ENCODE results near the gene ABCA2.

The ABCA2 gene

DNA sequence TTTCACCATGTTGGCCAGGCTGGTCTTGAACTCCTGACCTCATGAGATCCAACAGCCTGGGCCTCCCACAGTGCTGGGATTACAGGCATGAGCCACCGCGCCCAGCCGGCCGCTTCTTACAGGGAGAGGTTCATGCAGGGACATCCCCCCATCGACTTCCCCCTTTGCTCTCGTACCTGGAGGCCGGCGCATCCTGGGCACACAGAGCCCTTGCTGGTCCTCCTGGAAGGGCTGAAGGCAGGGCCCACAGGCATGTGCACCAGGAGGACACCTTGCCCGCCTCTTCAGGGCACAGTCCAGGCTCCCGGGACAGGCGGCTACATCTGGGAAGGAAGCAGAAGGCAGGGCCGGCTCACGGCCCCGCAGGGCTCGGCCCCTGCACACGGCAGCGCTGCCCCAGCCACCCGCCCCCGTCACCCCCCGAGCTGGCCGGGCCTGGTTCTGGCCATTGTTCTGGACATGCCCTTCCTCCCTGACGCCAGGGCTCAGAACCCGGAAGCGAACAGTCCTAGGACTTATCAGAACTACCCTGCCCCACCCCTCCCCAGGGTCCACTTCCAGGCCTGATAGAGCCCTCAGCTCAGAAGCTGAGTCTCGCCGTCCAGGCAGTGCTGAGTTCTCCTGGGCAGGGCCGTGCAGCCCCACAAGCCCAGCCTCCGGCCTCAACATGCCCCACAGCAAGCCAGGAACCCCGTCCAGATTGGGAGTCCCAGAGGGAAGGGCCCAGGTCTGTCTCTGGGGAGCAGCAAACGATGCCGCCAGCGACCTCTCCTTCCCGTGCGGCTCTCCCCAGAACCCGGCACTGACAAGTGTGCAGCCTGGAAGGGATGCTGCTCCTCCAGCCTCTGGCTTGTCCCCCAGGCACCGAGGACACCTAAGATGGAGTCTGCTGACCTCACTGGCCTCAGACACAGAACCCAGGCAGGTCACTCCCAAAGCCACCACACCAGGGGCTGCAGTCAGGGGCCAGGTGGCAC, 15.0 kb upstream of the ABCA2 start:
- H3K79me2 ChIP-seq (ENCODE audit: control insufficient read depth, insufficient read depth, low read length, unreplicated experiment), result peaks cover 20% of the 10 kb centered on the region
- no peak overlapping the region for H2AFZ ChIP-seq (ENCODE audit: low read length, unreplicated experiment)
- peaks cover 4% of the 10 kb centered on the region for H3K4me1 ChIP-seq (ENCODE audit: control insufficient read depth, insufficient read depth, low read length, unreplicated experiment)
- no peaks in the 10 kb centered on the region for H3K27me3 ChIP-seq (ENCODE audit: insufficient read depth, low read length)
- H3K27ac ChIP-seq (ENCODE audit: low read depth, low read length), result no peak overlapping the region
- no peak overlapping the region for H3K4me3 ChIP-seq (ENCODE audit: low read depth, low read length)
- H3K36me3 ChIP-seq (ENCODE audit: insufficient read depth, low read length), result no peaks in the 10 kb centered on the region; the same call in 1 of the 2 replicates

DNA sequence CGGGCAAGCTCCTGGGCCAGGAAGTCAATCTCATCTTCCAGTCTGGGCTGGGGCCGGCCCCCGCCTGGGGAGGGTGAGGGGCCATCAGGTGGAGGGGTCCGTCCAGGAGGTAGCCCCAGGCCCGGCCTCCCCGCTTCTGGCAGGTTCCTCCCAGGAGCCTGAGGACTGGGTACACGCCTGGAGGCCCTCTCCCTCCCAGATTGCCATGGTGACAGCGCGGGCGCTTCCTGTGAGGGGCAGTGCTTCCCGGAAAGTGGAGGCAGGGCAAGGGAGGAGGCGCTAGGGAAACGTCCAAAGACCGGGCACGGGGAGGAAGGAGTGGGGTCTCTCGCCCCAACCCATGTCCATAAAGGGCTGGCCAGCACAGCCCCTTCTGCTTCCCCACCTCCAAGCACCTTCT, 13.1 kb upstream of the ABCA2 start:
- Histone ChIP-seq H3K4me1 (ENCODE audit: control insufficient read depth, insufficient read depth, low read length, unreplicated experiment) (peaks cover 4% of the 10 kb centered on the region), H3K27ac (ENCODE audit: low read depth, low read length) (no peak overlapping the region), H2AFZ (ENCODE audit: low read length, unreplicated experiment) (no peak overlapping the region), H3K36me3 (ENCODE audit: insufficient read depth, low read length) (no peaks in the 10 kb centered on the region; the same call in 1 of the 2 replicates), H3K27me3 (ENCODE audit: insufficient read depth, low read length) (no peaks in the 10 kb centered on the region), H3K4me3 (ENCODE audit: low read depth, low read length) (no peak overlapping the region), H3K79me2 (ENCODE audit: control insufficient read depth, insufficient read depth, low read length, unreplicated experiment) (peaks cover 20% of the 10 kb centered on the region)

DNA sequence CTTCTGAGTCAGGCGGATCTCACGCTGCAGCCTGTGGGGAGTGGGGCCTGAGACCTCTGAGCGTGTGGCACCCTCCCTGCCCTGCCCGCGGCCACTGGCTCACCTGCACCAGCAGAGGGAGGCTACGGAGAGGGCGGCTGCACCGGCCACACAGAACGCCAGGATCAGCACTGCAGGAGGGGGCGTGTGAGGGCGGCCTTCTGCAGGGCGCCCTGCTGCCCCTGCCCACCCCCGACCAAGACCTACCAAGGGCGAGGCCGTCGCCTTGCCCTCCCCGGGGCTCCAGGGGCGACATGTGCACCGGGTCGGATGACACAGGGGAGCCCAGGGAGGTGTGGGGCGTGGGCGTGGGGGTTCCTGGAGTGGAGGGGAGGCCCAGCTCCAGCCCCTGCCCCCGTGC, 12.5 kb upstream of the ABCA2 start:
- no peak overlapping the region for H2AFZ ChIP-seq (ENCODE audit: low read length, unreplicated experiment)
- H3K27ac ChIP-seq (ENCODE audit: low read depth, low read length), result no peak overlapping the region
- peaks cover 20% of the 10 kb centered on the region for H3K79me2 ChIP-seq (ENCODE audit: control insufficient read depth, insufficient read depth, low read length, unreplicated experiment)
- H3K27me3 ChIP-seq (ENCODE audit: insufficient read depth, low read length), result no peaks in the 10 kb centered on the region
- no peak overlapping the region for H3K4me3 ChIP-seq (ENCODE audit: low read depth, low read length)
- no peaks in the 10 kb centered on the region; the same call in 1 of the 2 replicates for H3K36me3 ChIP-seq (ENCODE audit: insufficient read depth, low read length)
- H3K4me1 ChIP-seq (ENCODE audit: control insufficient read depth, insufficient read depth, low read length, unreplicated experiment), result peaks cover 4% of the 10 kb centered on the region

DNA sequence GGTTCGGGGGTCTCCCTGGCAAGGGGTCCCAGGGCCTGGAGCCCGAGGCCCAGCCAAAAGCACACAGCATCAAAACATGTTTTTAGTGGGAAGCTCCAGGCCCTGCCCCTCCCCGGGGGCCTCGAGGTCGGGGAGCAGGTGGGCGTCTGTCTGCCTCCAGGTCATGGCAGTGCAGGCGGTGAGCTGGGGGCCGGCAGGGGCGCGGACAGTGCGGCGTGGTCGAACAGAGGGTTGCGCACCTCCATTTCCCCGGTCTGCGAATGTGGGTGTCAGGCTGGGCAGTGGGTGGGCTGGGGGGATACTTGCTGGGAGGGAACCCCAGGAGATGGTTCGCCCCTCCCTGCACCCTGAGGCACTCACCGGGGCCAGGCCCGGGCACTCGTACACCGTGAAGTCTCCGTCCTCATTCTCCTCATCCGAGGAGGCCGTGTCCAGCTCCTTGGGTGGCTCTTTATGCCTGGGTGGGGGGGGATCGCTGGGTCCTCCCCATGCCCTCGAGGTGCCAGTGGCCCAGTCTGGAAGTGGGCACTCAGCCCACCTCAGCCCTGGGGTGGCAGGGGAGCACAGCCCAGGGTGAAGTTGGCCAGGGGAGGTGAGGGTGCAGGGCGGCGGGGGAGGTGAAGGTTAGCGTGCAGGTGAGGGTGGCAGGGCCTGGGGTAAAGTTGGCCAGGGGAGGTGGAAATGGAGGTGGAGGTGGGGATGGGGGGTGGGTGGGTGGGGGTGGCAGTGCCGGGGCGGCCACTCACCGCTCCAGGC, 11.8 kb upstream of the ABCA2 start:
- peaks cover 4% of the 10 kb centered on the region for H3K4me1 ChIP-seq (ENCODE audit: control insufficient read depth, insufficient read depth, low read length, unreplicated experiment)
- H3K27ac ChIP-seq (ENCODE audit: low read depth, low read length), result no peak overlapping the region
- no peaks in the 10 kb centered on the region; the same call in 1 of the 2 replicates for H3K36me3 ChIP-seq (ENCODE audit: insufficient read depth, low read length)
- no peaks in the 10 kb centered on the region for H3K27me3 ChIP-seq (ENCODE audit: insufficient read depth, low read length)
- no peak overlapping the region for H2AFZ ChIP-seq (ENCODE audit: low read length, unreplicated experiment)
- H3K79me2 ChIP-seq (ENCODE audit: control insufficient read depth, insufficient read depth, low read length, unreplicated experiment), result peaks cover 17% of the 10 kb centered on the region
- H3K4me3 ChIP-seq (ENCODE audit: low read depth, low read length), result no peak overlapping the region

DNA sequence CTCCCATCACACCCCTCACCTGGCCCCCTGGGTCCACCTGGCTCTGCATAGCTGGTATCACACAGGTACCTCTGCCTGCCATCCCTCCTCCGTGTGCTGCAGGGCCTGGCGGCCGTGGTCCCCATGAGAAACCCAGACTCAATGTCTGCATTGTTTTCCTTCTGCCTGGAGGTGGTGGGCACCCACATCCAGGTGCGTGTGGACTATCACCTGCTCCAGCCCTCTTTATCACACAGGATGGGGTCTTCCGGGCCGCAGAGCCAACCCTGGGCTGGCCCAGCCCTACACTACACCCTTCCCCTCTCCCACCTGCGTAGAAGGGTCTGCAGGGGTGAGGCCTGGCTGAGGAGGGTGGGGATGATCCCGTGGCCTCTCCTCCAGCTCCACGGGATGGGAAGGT, 10.9 kb upstream of the ABCA2 start:
- Histone ChIP-seq H3K4me3 (ENCODE audit: low read depth, low read length) (no peak overlapping the region), H2AFZ (ENCODE audit: low read length, unreplicated experiment) (no peak overlapping the region), H3K79me2 (ENCODE audit: control insufficient read depth, insufficient read depth, low read length, unreplicated experiment) (peaks cover 8% of the 10 kb centered on the region), H3K27me3 (ENCODE audit: insufficient read depth, low read length) (no peaks in the 10 kb centered on the region), H3K27ac (ENCODE audit: low read depth, low read length) (no peak overlapping the region), H3K4me1 (ENCODE audit: control insufficient read depth, insufficient read depth, low read length, unreplicated experiment) (peaks cover 5% of the 10 kb centered on the region), H3K36me3 (ENCODE audit: insufficient read depth, low read length) (no peaks in the 10 kb centered on the region; the same call in 1 of the 2 replicates)

GRCh38 chr9:137037483-137037882, 9.4 kb upstream of the ABCA2 start:
- H3K4me3 ChIP-seq (ENCODE audit: low read depth, low read length), result no peak overlapping the region
- H3K36me3 ChIP-seq (ENCODE audit: insufficient read depth, low read length), result no peaks in the 10 kb centered on the region; the same call in 1 of the 2 replicates
- no peaks in the 10 kb centered on the region for H3K27me3 ChIP-seq (ENCODE audit: insufficient read depth, low read length)
- H3K79me2 ChIP-seq (ENCODE audit: control insufficient read depth, insufficient read depth, low read length, unreplicated experiment), result no peaks in the 10 kb centered on the region
- H2AFZ ChIP-seq (ENCODE audit: low read length, unreplicated experiment), result no peak overlapping the region
- no peak overlapping the region for H3K27ac ChIP-seq (ENCODE audit: low read depth, low read length)
- H3K4me1 ChIP-seq (ENCODE audit: control insufficient read depth, insufficient read depth, low read length, unreplicated experiment), result peaks cover 5% of the 10 kb centered on the region

DNA sequence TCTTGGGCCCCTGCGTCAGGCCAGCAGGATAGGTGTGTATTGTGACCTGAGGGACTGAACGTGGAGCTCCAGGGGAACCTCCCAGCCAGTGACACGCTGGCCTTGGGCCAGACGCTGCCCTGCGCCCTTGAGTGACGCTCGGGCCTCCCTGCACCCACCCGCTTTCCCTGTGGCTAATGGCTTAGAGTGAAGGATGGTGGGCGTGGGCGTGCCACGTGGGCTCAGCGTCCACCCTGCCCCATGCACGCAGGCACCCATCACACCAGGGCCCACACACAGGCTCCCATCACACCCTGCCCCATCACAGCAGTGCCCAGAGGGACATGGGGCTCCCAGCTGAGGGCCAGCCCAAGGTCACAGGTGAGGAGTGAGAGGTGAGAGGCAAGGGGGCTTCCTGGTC, 9.0 kb upstream of the ABCA2 start:
- H3K79me2 ChIP-seq (ENCODE audit: control insufficient read depth, insufficient read depth, low read length, unreplicated experiment), result no peaks in the 10 kb centered on the region
- no peaks in the 10 kb centered on the region; the same call in 1 of the 2 replicates for H3K36me3 ChIP-seq (ENCODE audit: insufficient read depth, low read length)
- H3K27ac ChIP-seq (ENCODE audit: low read depth, low read length), result no peak overlapping the region
- H3K4me1 ChIP-seq (ENCODE audit: control insufficient read depth, insufficient read depth, low read length, unreplicated experiment), result peaks cover 5% of the 10 kb centered on the region
- H3K4me3 ChIP-seq (ENCODE audit: low read depth, low read length), result no peak overlapping the region
- H2AFZ ChIP-seq (ENCODE audit: low read length, unreplicated experiment), result no peak overlapping the region
- no peaks in the 10 kb centered on the region for H3K27me3 ChIP-seq (ENCODE audit: insufficient read depth, low read length)

GRCh38 chr9:137035937-137036336, 7.9 kb upstream of the ABCA2 start:
- Histone ChIP-seq H3K4me1 (ENCODE audit: control insufficient read depth, insufficient read depth, low read length, unreplicated experiment) (peaks cover 5% of the 10 kb centered on the region), H3K79me2 (ENCODE audit: control insufficient read depth, insufficient read depth, low read length, unreplicated experiment) (no peaks in the 10 kb centered on the region), H3K4me3 (ENCODE audit: low read depth, low read length) (no peak overlapping the region), H3K36me3 (ENCODE audit: insufficient read depth, low read length) (no peaks in the 10 kb centered on the region; the same call in 1 of the 2 replicates), H2AFZ (ENCODE audit: low read length, unreplicated experiment) (no peak overlapping the region), H3K27me3 (ENCODE audit: insufficient read depth, low read length) (no peaks in the 10 kb centered on the region), H3K27ac (ENCODE audit: low read depth, low read length) (no peak overlapping the region)

GRCh38 chr9:137035507-137035834, 7.4 kb upstream of the ABCA2 start:
- Histone ChIP-seq H3K4me3 (ENCODE audit: low read depth, low read length) (no peak overlapping the region), H3K36me3 (ENCODE audit: insufficient read depth, low read length) (no peaks in the 10 kb centered on the region; the same call in 1 of the 2 replicates), H3K79me2 (ENCODE audit: control insufficient read depth, insufficient read depth, low read length, unreplicated experiment) (no peaks in the 10 kb centered on the region), H3K27ac (ENCODE audit: low read depth, low read length) (no peak overlapping the region), H3K27me3 (ENCODE audit: insufficient read depth, low read length) (no peaks in the 10 kb centered on the region), H3K4me1 (ENCODE audit: control insufficient read depth, insufficient read depth, low read length, unreplicated experiment) (peaks cover 5% of the 10 kb centered on the region), H2AFZ (ENCODE audit: low read length, unreplicated experiment) (no peak overlapping the region)

DNA sequence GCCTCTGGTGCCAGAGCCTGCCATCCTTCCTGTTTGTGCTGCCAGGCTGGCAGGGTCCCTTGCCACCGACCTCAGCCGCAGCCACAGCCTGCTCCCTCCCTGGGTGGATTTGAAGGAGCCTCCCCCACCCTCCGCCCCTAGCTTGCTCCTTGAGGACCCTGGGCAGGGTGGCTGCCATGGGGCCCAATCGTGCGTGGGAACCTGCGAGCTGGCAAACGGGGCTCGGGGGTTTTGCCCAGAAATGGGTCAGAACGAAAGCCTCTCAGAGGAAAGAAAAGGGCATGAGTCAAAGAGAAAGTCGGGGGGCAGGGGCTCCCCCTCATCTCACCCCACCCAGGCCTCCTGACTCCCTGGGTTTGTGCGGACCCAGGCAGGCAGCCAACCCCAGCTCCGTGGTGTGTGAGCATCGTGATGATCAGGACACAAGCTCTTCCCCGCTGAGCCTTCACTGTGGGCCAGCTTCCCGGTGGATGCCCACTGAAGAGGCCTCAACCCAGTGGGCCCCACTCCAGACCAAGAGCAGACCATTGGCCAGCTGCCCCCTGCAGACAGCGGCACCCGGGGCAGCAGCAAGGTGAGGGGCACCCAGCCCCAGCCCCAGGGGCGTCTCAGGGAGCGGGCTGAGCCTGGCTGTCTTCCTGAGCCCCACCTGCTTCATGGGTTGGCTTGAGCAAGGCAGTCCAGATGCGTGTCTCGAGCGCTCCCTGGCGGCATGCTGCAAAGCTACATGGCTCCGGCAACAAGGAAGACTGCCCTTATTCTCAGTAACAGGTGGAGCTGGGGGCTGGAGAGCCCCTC, 6.9 kb upstream of the ABCA2 start:
- H3K4me1 ChIP-seq (ENCODE audit: control insufficient read depth, insufficient read depth, low read length, unreplicated experiment), result peaks cover 5% of the 10 kb centered on the region
- H3K4me3 ChIP-seq (ENCODE audit: low read depth, low read length), result no peak overlapping the region
- no peak overlapping the region for H3K27ac ChIP-seq (ENCODE audit: low read depth, low read length)
- no peaks in the 10 kb centered on the region; the same call in 1 of the 2 replicates for H3K36me3 ChIP-seq (ENCODE audit: insufficient read depth, low read length)
- no peak overlapping the region for H2AFZ ChIP-seq (ENCODE audit: low read length, unreplicated experiment)
- no peaks in the 10 kb centered on the region for H3K27me3 ChIP-seq (ENCODE audit: insufficient read depth, low read length)
- no peaks in the 10 kb centered on the region for H3K79me2 ChIP-seq (ENCODE audit: control insufficient read depth, insufficient read depth, low read length, unreplicated experiment)
